SK-N-SH (cell line): ENCODE measurements around the gene CCDC18. TPM values are rescaled to one million over a fixed set of nuclear protein-coding genes. Genes with fewer than 3 reads are reported as not detected.
A peak's percentile ranks its signal among the peaks of the same experiment; 100 is the strongest.

ENCODE experiments used
- CTCF ChIA-PET: fragments of 300-600, 350-600 bp; formaldehyde crosslinking; extraction: SDS; loops from one replicate; lab custom pipeline; 2021; lab: Yijun Ruan, JAX
- POLR2A ChIA-PET: fragments of 350-600 bp; sonication (Branson Sonifier 250); formaldehyde crosslinking; extraction: SDS; loops from one replicate; lab custom pipeline; 2020; ENCODE audit warnings: antibody characterized with exemption, inconsistent platforms; lab: Yijun Ruan, JAX
- DNase-seq: peaks from one replicate; pipeline ENCODE4 v3.0.0; 2012
- H2AFZ ChIP-seq: fragments of 200-600 bp; sonication (generic); 2 replicates; pipeline ENCODE4 v1.8.1; 2016; ENCODE audit warnings: antibody characterized with exemption, mild to moderate bottlenecking, low read depth
- H3F3A ChIP-seq: fragments of 200-600 bp; sonication (generic); replicated peaks from 2 replicates; pipeline ENCODE3; 2016; ENCODE audit warnings: antibody characterized with exemption, mild to moderate bottlenecking; ENCODE audit not compliant: insufficient read depth
- H3K27ac ChIP-seq, 2 experiments: fragments of 200-500 bp in 1 of 2; fragments of 200-600 bp in 1 of 2; sonication (Bioruptor generic) in 1 of 2; sonication (generic), shearing (Covaris generic) in 1 of 2; 2 replicates each; pipeline versions ENCODE4 v1.5.1 to v1.6.1; 2014 to 2016; ENCODE audit warnings: low read depth in 2 of 2, inconsistent platforms in 1 of 2, low read length in 1 of 2, mild to moderate bottlenecking in 1 of 2, mixed read lengths in 1 of 2
- H3K27me3 ChIP-seq: fragments of 200-600 bp; sonication (generic), shearing (Covaris generic); 2 replicates; pipeline ENCODE4 v1.6.1; 2016; ENCODE audit warnings: mixed run types; ENCODE audit not compliant: insufficient read depth
- H3K36me3 ChIP-seq, 2 experiments: fragments of 200-500 bp in 1 of 2; fragments of 200-600 bp in 1 of 2; sonication (Bioruptor generic) in 1 of 2; sonication (generic) in 1 of 2; replicated peaks in 1 of 2; 2 replicates each; pipeline versions ENCODE3 to v1.5.1; 2014 to 2016; ENCODE audit warnings: low read length in 1 of 2, mild to moderate bottlenecking in 1 of 2; ENCODE audit not compliant: insufficient read depth in 2 of 2, control insufficient read depth in 1 of 2
- H3K4me1 ChIP-seq, 2 experiments: fragments of 200-500 bp in 1 of 2; fragments of 200-600 bp in 1 of 2; sonication (Bioruptor generic) in 1 of 2; sonication (generic), shearing (Covaris generic) in 1 of 2; 2 replicates each; pipeline versions ENCODE4 v1.5.1 to v1.6.1; 2014 to 2016; ENCODE audit warnings: low read depth in 1 of 2, low read length in 1 of 2, mixed run types in 1 of 2; ENCODE audit not compliant: insufficient read depth in 2 of 2, control insufficient read depth in 1 of 2
- H3K4me2 ChIP-seq: fragments of 200-600 bp; sonication (generic), shearing (Covaris generic); 2 replicates; pipeline ENCODE4 v1.6.1; 2017; ENCODE audit warnings: mixed run types
- H3K4me3 ChIP-seq, 2 experiments: fragments of 200-500 bp in 1 of 2; fragments of 200-600 bp in 1 of 2; sonication (Bioruptor generic) in 1 of 2; sonication (generic), shearing (Covaris generic) in 1 of 2; 2 replicates each; pipeline versions ENCODE4 v1.5.1 to v1.8.1; 2014 to 2016; ENCODE audit warnings: low read depth in 2 of 2, inconsistent platforms in 1 of 2, low read length in 1 of 2, mild to moderate bottlenecking in 1 of 2, mixed read lengths in 1 of 2, moderate library complexity in 1 of 2
- H3K79me2 ChIP-seq: fragments of 200-600 bp; sonication (generic); 2 replicates; pipeline ENCODE4 v1.8.1; 2017; ENCODE audit warnings: mild to moderate bottlenecking; ENCODE audit not compliant: insufficient read depth
- H3K9ac ChIP-seq: fragments of 200-600 bp; sonication (generic); 2 replicates; pipeline ENCODE4 v1.6.1; 2017; ENCODE audit warnings: mixed run types
- H3K9me2 ChIP-seq: fragments of 200-600 bp; sonication (generic); 2 replicates; pipeline ENCODE4 v1.6.1; 2017; ENCODE audit warnings: mixed run types
- H3K9me3 ChIP-seq: fragments of 200-600 bp; sonication (generic); 2 replicates; pipeline ENCODE4 v1.6.1; 2017; ENCODE audit warnings: mixed run types, mild to moderate bottlenecking, moderate library complexity
- H4K20me1 ChIP-seq: fragments of 200-600 bp; sonication (generic); 2 replicates; pipeline ENCODE4 v1.6.1; 2017; ENCODE audit warnings: mild to moderate bottlenecking, mixed run types; ENCODE audit not compliant: insufficient read depth
- EZH2phosphoT487 ChIP-seq: fragments of 200-600 bp; sonication (generic); IDR thresholded peaks from 2 replicates; pipeline ENCODE4 v1.6.1; 2017; ENCODE audit warnings: low read depth, mixed run types, mild to moderate bottlenecking, antibody characterized with exemption, moderate library complexity, borderline replicate concordance
- FOSL2 ChIP-seq: IDR thresholded peaks from 2 replicates; pipeline ENCODE4 v1.4.0; 2012; ENCODE audit warnings: low read depth, mild to moderate bottlenecking, moderate library complexity, borderline replicate concordance
- FOXJ3 ChIP-seq: sonication (generic); formaldehyde crosslinking; IDR thresholded peaks from 2 replicates; pipeline ENCODE4 v1.5.1; 2020; ENCODE audit warnings: mild to moderate bottlenecking, missing genetic modification reagents
- GABPA ChIP-seq: IDR thresholded peaks from 2 replicates; pipeline ENCODE4 v1.4.0; 2012; ENCODE audit warnings: low read depth, mild to moderate bottlenecking
- IRF3 ChIP-seq: fragments of 150-350 bp; IDR thresholded peaks from 2 replicates; pipeline ENCODE4 v1.6.1; 2016; ENCODE audit warnings: mild to moderate bottlenecking, low read depth, low read length
- JUND ChIP-seq: IDR thresholded peaks from 2 replicates; pipeline ENCODE4 v1.4.0; 2012
- MXI1 ChIP-seq: IDR thresholded peaks from 2 replicates; pipeline ENCODE4 v1.6.1; 2012; ENCODE audit warnings: mild to moderate bottlenecking, low read depth, low read length, improper control_type of control experiment
- SMC3 ChIP-seq: IDR thresholded peaks from 2 replicates; pipeline ENCODE4 v1.6.1; 2012; ENCODE audit warnings: low read depth, low read length, improper control_type of control experiment
- TCF12 ChIP-seq: IDR thresholded peaks from 2 replicates; pipeline ENCODE4 v1.4.0; 2012
- WGBS: methylation state at CpG from one replicate; pipeline ENCODE4 v1.1.6; 2017; ENCODE audit warnings: low lambda C conversion rate; 5-methylcytosine and 5-hydroxymethylcytosine counted together
- polyA plus RNA-seq, 3 experiments: library from polyadenylated mRNA; depleted of rRNA; stranded (reverse); fragments of >200 nt; gene quantifications; 2 replicates each; pipeline ENCODE4 v1.2.3, GENCODE V29; 2012
- TF ChIP-seq, protein P1 (sequence below): IDR thresholded peaks from 2 replicates; pipeline ENCODE4 v1.4.0; 2012; ENCODE audit warnings: low read depth, borderline replicate concordance

CCDC18 gene
- polyA plus RNA-seq, 1 of the 3 experiments (the other 2 are of a cell fraction), result 4.0 TPM

- H3K79me2 ChIP-seq, result no peaks in the 10 kb centered on the region
- H3K9ac ChIP-seq, result no peak overlapping the region
- TF ChIP-seq TCF12 (no peak), EZH2phosphoT487 (no peak), FOSL2 (no peak), SMC3 (no peak), MXI1 (no peak)
- TF ChIP-seq, protein P1, sequence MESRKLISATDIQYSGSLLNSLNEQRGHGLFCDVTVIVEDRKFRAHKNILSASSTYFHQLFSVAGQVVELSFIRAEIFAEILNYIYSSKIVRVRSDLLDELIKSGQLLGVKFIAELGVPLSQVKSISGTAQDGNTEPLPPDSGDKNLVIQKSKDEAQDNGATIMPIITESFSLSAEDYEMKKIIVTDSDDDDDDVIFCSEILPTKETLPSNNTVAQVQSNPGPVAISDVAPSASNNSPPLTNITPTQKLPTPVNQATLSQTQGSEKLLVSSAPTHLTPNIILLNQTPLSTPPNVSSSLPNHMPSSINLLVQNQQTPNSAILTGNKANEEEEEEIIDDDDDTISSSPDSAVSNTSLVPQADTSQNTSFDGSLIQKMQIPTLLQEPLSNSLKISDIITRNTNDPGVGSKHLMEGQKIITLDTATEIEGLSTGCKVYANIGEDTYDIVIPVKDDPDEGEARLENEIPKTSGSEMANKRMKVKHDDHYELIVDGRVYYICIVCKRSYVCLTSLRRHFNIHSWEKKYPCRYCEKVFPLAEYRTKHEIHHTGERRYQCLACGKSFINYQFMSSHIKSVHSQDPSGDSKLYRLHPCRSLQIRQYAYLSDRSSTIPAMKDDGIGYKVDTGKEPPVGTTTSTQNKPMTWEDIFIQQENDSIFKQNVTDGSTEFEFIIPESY, result no peak
- peaks cover 11 to 20% of the 10 kb centered on the region in 2 experiments; a peak in 3 of 4 replicates for H3K4me1 ChIP-seq
- H3K9me2 ChIP-seq, result no peaks in the 10 kb centered on the region
- no peak overlapping the region for H3K4me2 ChIP-seq
- H4K20me1 ChIP-seq, result no peaks in the 10 kb centered on the region
- no peaks in the 10 kb centered on the region for H3K9me3 ChIP-seq
- ChIA-PET CTCF (interaction anchor here (1.1 to 2.1 kb wide), 2 partner anchors 14 to 82 kb away, joined by 3 to 7 read pairs; no protein-coding TSS in a partner anchor), POLR2A (no interaction called here)
- H2AFZ ChIP-seq, result peak overlapping the region; percentile 30; the same call in 1 of the 2 replicates
- peaks cover 4 to 58% of the 10 kb centered on the region in 2 experiments for H3K36me3 ChIP-seq
- no peak overlapping the region for H3K4me3 ChIP-seq
- no peaks in the 10 kb centered on the region for H3K27me3 ChIP-seq
- no peak for DNase-seq
- 61% methylated on average over 3 of the region's 3 CpGs for WGBS
- H3K27ac ChIP-seq, result peak overlapping the region; percentile 27 to 78
- peaks cover 2% of the 10 kb centered on the region for H3F3A ChIP-seq
Measured at GRCh38 chr1:93221913-93222312, 41.4 kb downstream of the CCDC18 start.

DNA sequence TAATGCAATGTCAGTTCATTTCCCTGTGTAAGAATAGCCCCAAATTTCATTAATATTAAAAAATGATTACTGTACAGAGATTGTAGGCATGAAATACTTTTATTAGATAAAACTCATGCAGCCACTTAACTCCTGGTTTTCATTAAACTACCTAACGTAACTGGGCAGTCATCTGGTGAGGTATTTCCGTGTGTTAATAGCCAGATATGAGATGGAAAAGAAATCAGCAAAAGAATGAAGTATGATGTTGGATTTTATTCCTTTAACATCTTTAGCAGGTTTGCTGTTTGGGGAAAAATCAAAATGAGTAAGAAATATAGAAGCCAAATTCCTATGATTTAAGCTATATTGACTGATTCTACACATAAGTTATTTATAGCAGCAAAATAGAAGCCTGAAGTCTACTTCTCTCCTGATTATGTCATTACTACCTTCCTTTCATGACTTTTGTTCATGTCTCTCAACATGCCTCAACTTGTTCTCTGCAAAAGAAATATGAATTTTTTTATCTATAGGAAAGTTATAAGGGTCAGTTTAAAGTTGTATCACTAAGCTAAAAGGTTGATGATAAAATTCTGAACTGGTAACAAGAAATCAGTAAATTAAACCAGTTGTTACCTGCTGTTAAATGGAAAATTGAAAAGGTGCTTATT, 42.6 kb downstream of the CCDC18 start:
- CTCF ChIA-PET, result interaction anchor here (0.7 to 1.3 kb wide), 2 partner anchors 36 to 82 kb away, joined by 3 to 5 read pairs; no protein-coding TSS in a partner anchor
- DNase-seq, result peak; percentile 9
- H3K9me2 ChIP-seq, result no peaks in the 10 kb centered on the region
- no peaks in the 10 kb centered on the region for H3K27me3 ChIP-seq
- peaks cover 11 to 20% of the 10 kb centered on the region in 2 experiments; a peak in 3 of 4 replicates for H3K4me1 ChIP-seq
- peaks cover 2% of the 10 kb centered on the region for H3F3A ChIP-seq
- no peak overlapping the region for H3K4me3 ChIP-seq
- H3K9me3 ChIP-seq, result no peaks in the 10 kb centered on the region
- H3K36me3 ChIP-seq, result peaks cover 0 to 58% of the 10 kb centered on the region in 2 experiments
- H3K27ac ChIP-seq, result peak overlapping the region; percentile 21 to 78; a peak in 2 of 4 replicates
- H3K79me2 ChIP-seq, result no peaks in the 10 kb centered on the region
- 51% methylated on average over 2 of the region's 2 CpGs for WGBS
- POLR2A ChIA-PET, result no interaction called here
- H2AFZ ChIP-seq, result peak overlapping the region; percentile 50; the same call in 1 of the 2 replicates
- H4K20me1 ChIP-seq, result no peaks in the 10 kb centered on the region
- no peak overlapping the region for H3K9ac ChIP-seq
- no peak overlapping the region for H3K4me2 ChIP-seq
- TF ChIP-seq JUND (no peak), GABPA (no peak), IRF3 (no peak), TCF12 (peak; percentile 40), FOXJ3 (no peak), SMC3 (no peak), EZH2phosphoT487 (no peak)
